HepG2 (cell line): ENCODE results near the gene APOM. TPM values are rescaled to one million over a fixed set of nuclear protein-coding genes. Genes with fewer than 3 reads are reported as not detected.

ENCODE experiments used
- AHDC1 ChIP-seq: sonication (generic); formaldehyde crosslinking; IDR thresholded peaks from 2 replicates; pipeline ENCODE4 v1.5.1; 2020; ENCODE audit warnings: mild to moderate bottlenecking, missing genetic modification reagents, borderline replicate concordance
- GATAD2A ChIP-seq: IDR thresholded peaks from 2 replicates; pipeline ENCODE4 v1.6.1; 2016
- HCFC1 ChIP-seq: fragments of 150-350 bp; IDR thresholded peaks from 2 replicates; pipeline ENCODE4 v1.6.1; 2014; ENCODE audit warnings: low read depth, low read length
- MAX ChIP-seq: IDR thresholded peaks from 2 replicates; pipeline ENCODE4 v1.6.1; 2012; ENCODE audit warnings: inconsistent platforms
- MIER2 ChIP-seq: IDR thresholded peaks from 2 replicates; pipeline ENCODE4 v1.6.1; 2016; ENCODE audit warnings: missing biosample characterization, missing genetic modification reagents
- MTF1 ChIP-seq: sonication (generic); formaldehyde crosslinking; IDR thresholded peaks from 2 replicates; pipeline ENCODE4 v1.5.0; 2020; ENCODE audit warnings: missing genetic modification reagents
- PHF21A ChIP-seq: sonication (generic); formaldehyde crosslinking; IDR thresholded peaks from 2 replicates; pipeline ENCODE4 v1.5.0; 2020; ENCODE audit warnings: mild to moderate bottlenecking, missing genetic modification reagents
- RAD51 ChIP-seq: fragments of 450-650 bp; IDR thresholded peaks from 2 replicates; pipeline ENCODE4 v1.6.1; 2016; ENCODE audit warnings: borderline replicate concordance
- SMARCE1 ChIP-seq: fragments of 450-650 bp; IDR thresholded peaks from 2 replicates; pipeline ENCODE4 v1.6.1; 2017; ENCODE audit warnings: borderline replicate concordance
- SRY ChIP-seq: sonication (generic); formaldehyde crosslinking; IDR thresholded peaks from 2 replicates; pipeline ENCODE4 v1.8.0; 2022; ENCODE audit warnings: mild to moderate bottlenecking, missing genetic modification reagents
- TAF15 ChIP-seq: fragments of 200-400 bp; formaldehyde crosslinking; IDR thresholded peaks from one replicate; pipeline ENCODE4 v1.6.1; 2018; ENCODE audit warnings: mild to moderate bottlenecking, low read depth, low read length; ENCODE audit not compliant: poor library complexity, severe bottlenecking
- ZNF318 ChIP-seq: sonication (generic); formaldehyde crosslinking; IDR thresholded peaks from 2 replicates; pipeline ENCODE4 v1.4.0; 2020; ENCODE audit warnings: mild to moderate bottlenecking, missing genetic modification reagents
- ZNF33B ChIP-seq: sonication (generic); formaldehyde crosslinking; IDR thresholded peaks from 2 replicates; pipeline ENCODE4 v1.5.1; 2020; ENCODE audit warnings: mild to moderate bottlenecking, missing genetic modification reagents
- ZNF383 ChIP-seq: sonication (generic); formaldehyde crosslinking; IDR thresholded peaks from 2 replicates; pipeline ENCODE4 v1.4.0; 2020; ENCODE audit warnings: missing genetic modification reagents, mild to moderate bottlenecking, borderline replicate concordance
- polyA plus RNA-seq, 8 experiments: library from polyadenylated mRNA; depleted of rRNA in 3 of 8; stranded (reverse) in 7 of 8; unstranded in 1 of 8; fragments of >200 nt; fragmentation: Illumina TruSeq in 4 of 8; extraction: Trizol in 4 of 8; gene quantifications; 2 replicates each; pipeline versions ENCODE4 v1.2.1 to v1.2.3, GENCODE V29; 2011 to 2016; ENCODE audit warnings: low read depth in 4 of 8, missing spikeins in 1 of 8, mixed read lengths in 1 of 8; ENCODE audit not compliant: insufficient read depth in 1 of 8
- total RNA-seq, 5 experiments: library from RNA; depleted of rRNA; stranded (reverse); fragments of >200 nt; fragmentation: Illumina TruSeq; extraction: Trizol; gene quantifications; 2 replicates each; pipeline ENCODE4 v1.2.3, GENCODE V29; 2016; ENCODE audit warnings: low read depth in 1 of 5

Gene APOM
- total and polyA plus RNA-seq, 2 of the 13 experiments (the other 11 are each of a cell fraction or from before 2014, with no cell fraction given), result 98.2 to 1,140 TPM

GRCh38 chr6:31620586-31621319 is 34.9 kb upstream of the APOM start, which contains the start of gene PRRC2A (continued):
- TF ChIP-seq ZNF318 (CRISPR knock-in tag) (no peak), RAD51 (no peak), HCFC1 (no peak), PHF21A (CRISPR knock-in tag) (no peak; the same call in none of the 2 replicates), GATAD2A (CRISPR knock-in tag) (no peak), AHDC1 (CRISPR knock-in tag) (0 out of 2 replicates have a peak, but pooled peaks have one; percentile 35), MIER2 (CRISPR knock-in tag) (no peak), ZNF33B (CRISPR knock-in tag) (peak; percentile 70; the same call in 1 of the 2 replicates), ZNF383 (CRISPR knock-in tag) (no peak), SRY (CRISPR knock-in tag) (peak; percentile 90), SMARCE1 (no peak), MTF1 (no peak), TAF15 (no peak), MAX (peak; percentile 24; the same call in 1 of the 2 replicates)
